ENCODE measurements around the gene CLEC18A.
"Not testable (repeated sequence)": the region's sequence is repeated elsewhere in the genome, so short reads cannot be mapped to it uniquely, and the experiment has no call there.

The CLEC18A gene

GRCh38 chr16:69951017-69951671, at the start of gene CLEC18A:
Gene CLEC18A, plus strand, starts transcription at chr16:69951334. Its CDS starts 33 bp downstream, at chr16:69951367.
- not testable (repeated sequence) for FAIRE-seq

DNA sequence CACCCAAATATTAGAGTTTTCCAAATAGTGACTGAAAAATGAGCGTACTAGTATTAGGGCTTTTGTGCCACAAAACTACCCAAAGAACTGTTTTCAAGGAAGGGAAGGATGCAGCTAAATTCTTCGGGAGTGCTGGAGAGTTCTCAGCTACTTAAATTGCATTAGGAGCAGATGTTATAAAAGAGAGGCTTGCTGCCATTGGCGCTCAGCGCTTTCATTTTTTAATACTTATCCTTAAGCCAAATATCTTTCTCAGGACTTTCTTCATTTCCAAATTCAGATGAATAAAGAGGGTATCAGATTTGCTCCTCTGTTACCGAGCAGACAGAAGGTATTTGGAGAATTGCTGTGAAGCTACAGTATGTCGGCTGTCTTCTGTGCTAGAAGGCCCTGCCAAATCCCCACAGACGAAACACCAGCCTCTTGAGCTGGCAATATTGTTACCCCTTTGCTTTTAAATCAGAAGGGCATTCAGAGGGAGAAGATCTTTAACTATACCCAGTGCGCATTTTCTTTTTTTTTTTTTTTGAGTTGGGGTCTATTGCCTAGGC, 47.2 kb upstream of the CLEC18A start:
- no peak for FAIRE-seq

DNA sequence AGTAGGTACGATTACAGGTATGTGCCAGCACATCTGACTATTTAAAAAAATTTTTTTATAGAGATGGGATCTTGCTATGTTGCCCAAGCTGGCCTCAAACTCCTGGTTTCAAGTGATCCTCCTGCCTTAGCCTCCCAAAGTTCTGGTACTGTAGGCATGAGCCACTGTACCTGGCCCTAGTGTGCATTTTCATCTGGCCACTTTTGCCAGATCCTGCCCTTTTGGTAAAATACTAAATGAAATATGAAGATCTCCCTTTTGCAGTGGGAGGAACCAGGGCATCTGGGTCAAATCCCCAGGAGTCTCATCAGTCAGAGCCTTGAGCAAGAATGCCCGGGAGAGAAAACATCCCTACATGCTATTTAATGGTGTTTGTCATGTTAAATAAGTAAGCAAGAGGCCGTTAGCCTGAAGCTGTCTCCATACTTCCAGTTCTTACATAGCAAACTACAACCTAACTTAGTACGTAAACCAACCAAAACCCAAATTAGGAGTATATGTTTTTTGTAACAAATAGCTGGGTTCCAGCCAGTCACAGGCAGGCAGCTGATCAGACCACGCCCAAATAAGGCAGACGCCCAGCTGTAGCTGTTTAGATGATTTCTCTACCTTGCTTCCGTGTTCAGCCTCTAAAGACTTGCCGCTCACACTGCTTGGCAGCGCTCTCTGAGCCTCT, 46.5 kb upstream of the CLEC18A start:
- no peak for FAIRE-seq

DNA sequence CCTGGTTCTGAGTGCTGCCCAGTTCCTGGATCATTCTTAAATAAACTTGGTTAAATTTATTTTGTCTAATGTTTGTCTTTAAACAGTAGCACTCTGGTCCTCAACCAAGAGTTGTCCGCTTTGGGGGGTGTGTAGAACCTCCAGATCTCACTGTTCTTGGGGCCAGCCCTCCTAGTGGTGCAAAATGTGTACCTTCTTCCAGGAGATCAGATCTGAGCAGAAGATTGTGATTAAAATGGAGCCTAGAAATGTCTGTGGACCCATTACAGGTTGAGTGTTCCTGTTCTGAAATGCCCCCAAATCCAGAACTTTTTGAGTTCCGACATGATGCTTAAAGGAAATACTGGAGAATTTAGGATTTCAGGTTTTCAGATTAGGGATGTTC, 46.0 kb upstream of the CLEC18A start:
- no peak for FAIRE-seq

DNA sequence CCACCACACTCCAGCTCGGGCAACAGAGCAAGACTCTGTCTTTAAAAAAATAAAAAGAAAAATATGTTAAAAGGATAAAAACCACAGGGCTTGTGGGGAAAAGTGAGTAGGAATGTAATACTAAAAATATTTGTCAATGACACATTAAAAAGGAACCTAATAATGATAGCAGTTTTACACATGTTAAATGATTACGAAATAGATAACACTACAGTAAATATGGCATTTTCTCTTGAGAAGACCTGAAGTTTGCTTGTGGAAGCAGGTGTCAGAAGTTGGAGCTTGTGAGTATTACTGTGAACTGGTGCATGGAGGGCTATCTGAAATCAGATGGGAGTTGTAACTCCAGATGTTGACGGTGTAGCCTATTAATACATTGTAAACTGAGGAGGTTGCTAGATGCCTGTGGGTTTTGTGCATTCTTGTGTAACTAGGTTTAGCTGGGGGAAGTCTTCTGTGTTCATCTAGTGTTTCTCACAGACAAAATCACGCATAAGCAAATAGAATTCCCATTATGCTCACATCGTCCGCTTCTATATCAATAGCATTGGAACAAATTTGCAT, 44.2 kb upstream of the CLEC18A start:
- no peak for FAIRE-seq

DNA sequence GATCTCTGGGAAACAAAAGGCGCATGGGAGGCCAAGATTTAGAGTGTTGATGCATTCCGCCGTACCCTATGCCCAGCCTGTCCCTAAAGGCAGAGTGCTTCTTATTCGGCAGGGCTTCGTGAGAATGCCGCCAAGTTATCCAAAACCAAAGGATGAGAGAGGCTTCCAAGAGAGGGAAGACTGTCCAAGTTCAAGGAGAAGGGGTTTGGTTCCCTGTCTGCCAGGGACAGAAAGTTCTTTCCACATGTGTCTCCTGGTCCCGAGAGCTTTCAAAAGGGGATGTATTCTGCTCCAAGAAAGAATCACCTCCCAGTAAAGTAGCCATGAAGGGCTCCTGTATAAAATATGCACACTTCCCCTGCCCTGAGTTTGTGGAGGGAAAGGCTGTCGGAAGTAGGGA, 42.1 kb upstream of the CLEC18A start:
- FAIRE-seq: no peak

DNA sequence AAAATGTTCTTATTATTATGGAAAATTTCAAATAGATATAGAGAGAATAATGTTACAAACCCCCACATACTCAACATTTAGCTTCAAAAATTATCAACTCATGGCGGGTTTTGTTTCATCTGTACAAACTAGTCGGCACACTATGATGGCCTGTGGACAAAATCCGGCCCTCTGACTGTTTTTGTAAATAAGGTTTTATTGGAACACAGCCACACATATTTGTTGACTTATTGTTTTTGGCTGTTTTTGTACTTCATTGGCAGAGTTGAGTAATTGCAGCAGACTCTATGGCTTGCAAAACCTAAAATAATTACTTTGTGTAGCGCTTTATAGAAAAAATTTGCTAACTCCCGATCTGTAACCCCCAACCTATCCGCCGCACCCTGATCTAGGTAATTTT, 41.4 kb upstream of the CLEC18A start:
- FAIRE-seq: no peak

- no peak for FAIRE-seq
Measured at GRCh38 chr16:69910964-69911363, 40.2 kb upstream of the CLEC18A start.

- FAIRE-seq: no peak
Measured at GRCh38 chr16:69916462-69916861, 34.7 kb upstream of the CLEC18A start.

- FAIRE-seq: no peak
Measured at GRCh38 chr16:69917311-69917710, 33.8 kb upstream of the CLEC18A start.

DNA sequence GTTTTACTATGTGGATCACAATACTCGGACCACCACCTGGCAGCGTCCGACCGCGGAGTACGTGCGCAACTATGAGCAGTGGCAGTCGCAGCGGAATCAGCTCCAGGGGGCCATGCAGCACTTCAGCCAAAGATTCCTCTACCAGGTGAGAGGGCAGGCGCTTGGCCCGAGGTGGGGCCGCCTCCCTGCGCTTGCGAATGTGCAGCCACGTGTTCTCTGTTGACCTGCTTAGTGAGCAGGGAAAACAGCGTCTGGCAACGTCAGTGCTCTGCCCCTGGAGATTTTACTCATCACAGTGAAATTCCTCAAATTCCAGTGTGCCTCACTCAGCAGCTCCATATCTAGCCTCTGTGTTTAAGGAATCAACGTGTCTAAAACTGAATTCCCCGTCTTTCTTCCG, 33.4 kb upstream of the CLEC18A start:
- FAIRE-seq: peak; percentile 37

GRCh38 chr16:69918241-69918640, 32.9 kb upstream of the CLEC18A start:
- FAIRE-seq: no peak

- peak; percentile 75 for FAIRE-seq
Measured at GRCh38 chr16:69921127-69921526, 30.0 kb upstream of the CLEC18A start.

DNA sequence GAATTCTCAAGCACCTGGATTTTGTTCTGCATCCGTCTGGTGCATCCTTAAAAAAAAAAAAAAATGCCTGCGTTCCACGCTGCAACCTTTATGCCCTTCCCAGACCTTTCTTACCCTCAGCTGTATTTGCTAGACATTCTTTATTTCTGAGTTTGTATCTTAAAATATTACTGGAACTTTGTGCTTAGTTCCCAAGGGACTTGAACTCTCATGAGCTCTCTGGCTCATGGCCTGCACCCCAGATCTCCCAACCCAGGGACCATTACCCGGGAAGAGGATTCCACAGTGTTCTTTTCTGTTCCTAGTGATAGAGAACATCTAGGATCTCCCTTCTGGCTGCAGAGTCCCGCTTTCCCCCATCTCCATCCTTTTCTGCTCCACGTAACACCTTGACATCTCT, 28.9 kb upstream of the CLEC18A start:
- FAIRE-seq: no peak

GRCh38 chr16:69924041-69924775, 26.9 kb upstream of the CLEC18A start:
- peak; percentile 97 for FAIRE-seq

DNA sequence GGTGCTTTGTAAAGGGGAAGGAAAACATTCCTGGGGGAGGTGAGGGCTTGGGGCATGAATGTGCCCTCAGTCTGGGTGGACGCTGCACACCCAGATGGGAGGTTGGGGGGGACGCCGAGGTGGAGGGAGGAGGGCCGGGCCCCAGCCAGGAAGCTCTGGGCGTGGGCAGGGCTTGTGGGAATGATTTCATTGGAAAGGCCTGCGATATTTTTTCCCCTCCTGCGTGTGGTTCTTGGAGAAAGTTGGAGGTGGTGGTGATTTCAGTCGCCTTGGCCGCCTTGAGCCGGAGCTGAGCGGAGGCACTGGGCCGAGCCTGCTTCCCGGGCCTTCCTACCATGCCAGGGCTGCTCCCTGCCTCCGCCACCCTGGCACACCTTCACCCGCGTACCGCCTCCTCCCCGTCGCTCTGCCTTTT, 26.4 kb upstream of the CLEC18A start:
- peak; percentile 89 for FAIRE-seq

GRCh38 chr16:69925311-69925710, 25.8 kb upstream of the CLEC18A start:
- FAIRE-seq: no peak

- no peak for FAIRE-seq
Measured at GRCh38 chr16:69926241-69926640, 24.9 kb upstream of the CLEC18A start.

DNA sequence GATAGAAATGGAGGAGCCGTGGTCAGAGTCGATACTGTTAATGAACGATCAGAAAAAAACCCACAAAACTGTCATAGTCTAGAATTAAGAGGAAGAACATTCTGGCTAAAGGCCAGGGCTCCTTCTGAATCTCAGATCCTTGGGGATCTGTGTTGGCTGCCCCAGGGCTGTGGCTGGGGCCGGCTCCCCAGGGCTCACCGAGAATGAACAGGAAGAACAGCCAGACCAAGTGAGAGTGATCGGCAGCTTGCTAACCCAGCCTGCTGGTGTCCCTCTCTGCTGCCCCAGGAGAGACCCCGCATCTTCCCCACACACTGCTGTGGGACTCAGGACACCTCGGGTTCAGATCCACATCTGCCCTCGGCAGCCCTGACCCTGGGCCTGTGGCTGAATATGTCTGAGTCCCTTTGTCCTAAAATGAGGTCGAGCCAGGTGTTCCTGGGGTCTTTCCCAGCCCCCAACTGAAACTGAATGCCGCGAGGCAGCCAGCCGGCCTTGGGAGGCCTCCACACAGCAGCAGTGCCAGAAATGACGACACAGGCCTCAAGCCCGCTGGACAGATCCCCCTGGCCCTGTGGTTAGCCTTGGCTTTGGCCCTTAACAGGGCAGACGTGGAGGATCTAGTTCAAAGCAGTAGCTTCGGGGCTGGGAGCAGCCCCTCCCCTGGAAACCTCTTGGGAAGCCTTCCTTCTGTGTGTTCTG, 23.9 kb upstream of the CLEC18A start:
- FAIRE-seq: no peak

DNA sequence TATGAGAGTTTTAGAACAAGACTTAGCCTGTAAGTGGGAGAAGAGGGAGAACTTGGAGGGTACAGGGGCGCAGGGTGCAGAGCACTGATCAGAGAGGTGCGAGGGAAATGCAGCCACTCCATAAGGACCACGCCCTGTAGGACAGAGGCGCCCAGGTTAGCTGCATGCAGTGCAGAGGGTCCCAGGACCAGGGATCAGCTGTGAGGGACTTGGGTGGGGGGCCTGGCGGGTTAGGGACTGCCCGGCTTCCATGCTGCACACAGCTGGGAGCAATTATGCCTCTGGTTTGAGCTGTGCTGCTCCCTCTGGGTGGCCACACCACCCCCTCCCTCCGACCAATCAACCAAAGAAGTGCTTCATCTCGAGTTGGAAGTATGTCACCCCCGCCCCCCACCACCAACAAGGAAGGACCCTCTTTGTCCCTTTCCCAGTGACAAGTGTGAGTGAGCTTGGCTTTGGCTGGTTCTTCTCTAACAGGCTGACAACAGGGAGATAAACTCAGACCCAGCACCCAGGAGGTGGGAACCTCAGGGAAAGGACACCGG, 22.2 kb upstream of the CLEC18A start:
- no peak for FAIRE-seq

DNA sequence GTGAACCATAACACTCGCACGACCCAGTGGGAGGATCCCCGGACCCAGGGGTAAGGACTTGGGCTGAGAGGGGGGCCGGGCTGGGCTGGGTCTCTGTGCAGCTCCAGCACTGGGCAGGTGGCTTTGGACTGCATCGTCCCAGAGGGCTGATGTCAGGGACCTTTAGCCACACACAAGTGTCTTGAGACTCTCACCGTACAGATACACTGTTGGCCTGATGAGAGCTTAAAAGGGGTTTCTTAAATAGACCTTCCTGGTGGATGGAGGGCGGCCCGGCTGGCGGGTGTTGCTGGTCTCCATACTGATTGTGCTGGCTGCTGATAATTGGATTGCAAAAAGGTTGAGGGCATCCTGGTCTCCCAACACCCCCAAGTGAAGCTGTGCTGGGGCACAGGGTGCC, 21.7 kb upstream of the CLEC18A start:
- FAIRE-seq: no peak

DNA sequence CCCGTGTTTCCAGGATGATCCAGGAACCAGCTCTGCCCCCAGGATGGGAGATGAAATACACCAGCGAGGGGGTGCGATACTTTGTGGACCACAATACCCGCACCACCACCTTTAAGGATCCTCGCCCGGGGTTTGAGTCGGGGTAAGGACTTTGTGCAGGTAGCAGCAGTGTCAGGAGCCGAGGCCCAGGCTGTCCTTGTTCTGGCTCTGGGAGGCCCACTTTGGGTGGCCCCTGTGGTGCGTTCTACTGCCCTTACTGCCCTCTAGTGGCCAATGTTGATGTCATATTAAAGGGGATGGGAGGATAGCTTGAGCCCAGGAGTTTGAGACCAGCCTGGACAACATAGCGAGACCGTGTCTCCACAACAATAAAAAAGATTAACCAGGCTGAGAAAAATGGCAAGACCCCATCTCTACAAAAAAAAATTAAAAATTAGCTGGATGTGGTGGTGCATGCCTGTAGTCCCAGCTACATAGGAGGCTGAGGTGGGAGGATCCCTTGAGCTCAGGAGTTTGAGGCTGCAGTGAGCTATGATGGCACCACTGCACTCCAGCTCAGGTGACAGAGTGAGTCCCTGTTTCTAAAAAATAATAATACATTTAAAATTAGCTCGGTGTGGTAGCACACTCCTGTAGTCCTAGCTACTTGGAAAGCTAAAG, 20.9 kb upstream of the CLEC18A start:
- peak; percentile 48 for FAIRE-seq

Data from A204.1 (cell line).